Esophagus muscularis mucosa (tissue), 2 donors: ENCODE measurements around the gene GPC5.

Source experiments
- POLR2A ChIP-seq: fragments of 450-650 bp; IDR thresholded peaks from one replicate; pipeline ENCODE4 v1.6.1; 2017; ENCODE audit warnings: antibody characterized with exemption, moderate library complexity, mild to moderate bottlenecking, low read depth
- POLR2AphosphoS5 ChIP-seq, 2 donors: sonication (generic); formaldehyde crosslinking; IDR thresholded peaks; one replicate each; pipeline ENCODE4 v1.6.1; 2017; ENCODE audit warnings: antibody characterized with exemption in 2 of 2

GRCh38 chr13:91740756-91741155 is 342.3 kb downstream of the GPC5 start:
- no peak for TF ChIP-seq POLR2A
- no peak for TF ChIP-seq POLR2AphosphoS5 (IDR thresholded peaks at IDR 0.05)
